ENCODE data around the gene GM2A.

DNA sequence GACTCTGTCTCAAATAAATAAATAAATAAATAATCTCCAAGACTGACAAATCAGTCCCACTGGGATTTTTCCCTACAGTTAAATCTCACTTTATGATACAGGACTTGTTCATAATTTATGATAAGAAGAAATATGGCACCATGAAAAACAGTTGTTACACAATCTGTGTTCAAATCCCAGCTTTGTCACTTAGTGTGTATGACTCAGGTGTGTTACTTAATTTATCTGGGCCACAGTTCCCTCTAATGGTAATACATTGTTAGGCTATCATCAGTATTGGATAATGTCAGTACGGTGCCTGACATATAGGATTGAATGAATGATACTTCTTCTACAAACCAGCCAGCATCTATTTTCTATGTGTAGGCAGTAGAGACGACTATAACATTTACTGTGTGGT, 27.5 kb downstream of the GM2A start:
- TF ChIP-seq CTBP1 (IDR thresholded peaks at IDR 0.05; ENCODE audit: borderline replicate concordance) (no peak), FOXM1 (IDR thresholded peaks at IDR 0.05; ENCODE audit: borderline replicate concordance) (no peak)
- TF ChIP-seq, protein P1, sequence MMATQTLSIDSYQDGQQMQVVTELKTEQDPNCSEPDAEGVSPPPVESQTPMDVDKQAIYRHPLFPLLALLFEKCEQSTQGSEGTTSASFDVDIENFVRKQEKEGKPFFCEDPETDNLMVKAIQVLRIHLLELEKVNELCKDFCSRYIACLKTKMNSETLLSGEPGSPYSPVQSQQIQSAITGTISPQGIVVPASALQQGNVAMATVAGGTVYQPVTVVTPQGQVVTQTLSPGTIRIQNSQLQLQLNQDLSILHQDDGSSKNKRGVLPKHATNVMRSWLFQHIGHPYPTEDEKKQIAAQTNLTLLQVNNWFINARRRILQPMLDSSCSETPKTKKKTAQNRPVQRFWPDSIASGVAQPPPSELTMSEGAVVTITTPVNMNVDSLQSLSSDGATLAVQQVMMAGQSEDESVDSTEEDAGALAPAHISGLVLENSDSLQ (IDR thresholded peaks at IDR 0.05) = no peak

Data from HEK293T (cell line).